ENCODE results near the gene PLIN5. TPM values are rescaled to one million over a fixed set of nuclear protein-coding genes. Genes with fewer than 3 reads are reported as not detected.

The PLIN5 gene
- polyA plus RNA-seq, 1 donor (not counting 4 experiments of a cell fraction or from before 2014, with no cell fraction given), result not detected

DNA sequence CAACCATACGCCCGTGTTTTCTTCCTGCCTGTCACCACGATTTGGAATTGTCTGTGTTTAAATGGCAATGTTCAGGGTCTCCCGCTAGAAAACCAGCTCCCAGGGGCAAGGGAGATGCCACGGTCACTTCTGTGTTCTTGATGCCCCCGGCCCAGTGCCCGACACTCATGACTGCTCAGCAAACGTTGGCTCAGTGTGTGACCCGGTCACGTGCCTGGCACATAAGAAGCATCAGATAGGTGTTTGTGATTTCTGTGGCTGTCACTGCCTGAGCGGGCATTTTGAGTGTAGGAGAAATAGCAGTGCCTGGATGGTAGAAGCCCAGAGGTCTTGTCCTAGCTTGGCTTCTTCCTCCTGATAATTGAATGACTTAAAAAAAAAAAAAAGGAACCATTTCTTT, 47.5 kb downstream of the PLIN5 start:
- peaks cover 14 to 18% of the 10 kb centered on the region in 2 experiments for H3K36me3 ChIP-seq (ENCODE audit: control insufficient read depth in 2 of 2, extremely low read depth in 1 of 2, insufficient read depth in 2 of 2, low read length in 2 of 2)
- TF ChIP-seq CTCF (optimal IDR thresholded peaks at IDR 0.05 in 1 of 3, IDR thresholded peaks at IDR 0.05 in 1 of 3, conservative IDR thresholded peaks at IDR 0.05 in 1 of 3; ENCODE audit: extremely low read depth in 1 of 3, insufficient read depth in 2 of 3, low read length in 3 of 3) (no peak), EZH2 (IDR thresholded peaks at IDR 0.05; ENCODE audit: low read length) (no peak)
- no peak overlapping the region for H3K27ac ChIP-seq (ENCODE audit: control insufficient read depth, insufficient read depth, low read length)
- no peak overlapping the region for H3K4me2 ChIP-seq (ENCODE audit: control insufficient read depth, extremely low read depth, insufficient read depth, low read depth, low read length)
- no peak overlapping the region for H3K9ac ChIP-seq (ENCODE audit: control insufficient read depth, extremely low read depth, insufficient read depth, low read length)
- H3K79me2 ChIP-seq (ENCODE audit: control insufficient read depth, insufficient read depth, low read length), result no peaks in the 10 kb centered on the region
- no peak overlapping the region for H3K4me3 ChIP-seq (ENCODE audit: control insufficient read depth in 2 of 3, extremely low read depth in 1 of 3, insufficient read depth in 2 of 3, low read depth in 1 of 3, low read length in 3 of 3)
- H3K4me1 ChIP-seq (ENCODE audit: control insufficient read depth, extremely low read depth, insufficient read depth, low read length), result no peaks in the 10 kb centered on the region
- no peak overlapping the region for H2AFZ ChIP-seq (ENCODE audit: control insufficient read depth, low read length)
- DNase-seq (ENCODE audit: low read depth, low spot score) (no peak), FAIRE-seq (no peak)
- dilution Hi-C loops (cut with MboI; ENCODE audit: extremely low pct_ligation_motif_present, low sequenced_read_pairs), result no loop called here
- H3K27me3 ChIP-seq (ENCODE audit: control insufficient read depth, extremely low read depth, insufficient read depth, low read length), result no peaks in the 10 kb centered on the region
- H3K9me3 ChIP-seq (ENCODE audit: control insufficient read depth, low read depth, low read length), result no peaks in the 10 kb centered on the region
- H4K20me1 ChIP-seq (ENCODE audit: control insufficient read depth, extremely low read depth, insufficient read depth, low read length), result no peaks in the 10 kb centered on the region
- H3K9me1 ChIP-seq (ENCODE audit: control insufficient read depth, extremely low read depth, insufficient read depth, low read length), result no peaks in the 10 kb centered on the region

DNA sequence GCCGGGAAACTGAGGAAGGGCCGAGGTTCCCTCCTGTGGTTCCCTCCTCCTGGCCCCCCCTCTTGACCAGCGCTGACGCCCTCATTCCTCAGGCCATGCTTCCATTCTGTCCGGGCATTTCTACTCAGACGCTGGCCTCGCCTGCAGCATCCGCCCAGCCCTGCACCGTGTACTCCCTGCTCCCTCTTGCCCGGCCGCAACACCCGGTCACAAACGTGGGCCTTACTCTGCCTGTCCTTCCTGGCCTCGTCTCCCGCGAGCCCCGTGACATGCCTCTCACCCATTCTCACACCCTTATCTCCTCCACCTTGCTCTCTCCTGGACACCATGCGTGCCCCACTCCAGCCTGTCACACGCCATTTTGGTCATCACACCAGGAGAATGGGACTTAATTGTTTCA, 51.6 kb downstream of the PLIN5 start:
- Histone ChIP-seq H3K9ac (ENCODE audit: control insufficient read depth, extremely low read depth, insufficient read depth, low read length) (no peak overlapping the region), H3K9me3 (ENCODE audit: control insufficient read depth, low read depth, low read length) (no peaks in the 10 kb centered on the region), H3K36me3 (ENCODE audit: control insufficient read depth in 2 of 2, extremely low read depth in 1 of 2, insufficient read depth in 2 of 2, low read length in 2 of 2) (peaks cover 9 to 10% of the 10 kb centered on the region in 2 experiments), H3K4me2 (ENCODE audit: control insufficient read depth, extremely low read depth, insufficient read depth, low read depth, low read length) (no peak overlapping the region), H3K27ac (ENCODE audit: control insufficient read depth, insufficient read depth, low read length) (no peak overlapping the region), H2AFZ (ENCODE audit: control insufficient read depth, low read length) (no peak overlapping the region), H3K4me1 (ENCODE audit: control insufficient read depth, extremely low read depth, insufficient read depth, low read length) (no peaks in the 10 kb centered on the region), H3K4me3 (ENCODE audit: control insufficient read depth in 2 of 3, extremely low read depth in 1 of 3, insufficient read depth in 2 of 3, low read depth in 1 of 3, low read length in 3 of 3) (no peak overlapping the region), H3K27me3 (ENCODE audit: control insufficient read depth, extremely low read depth, insufficient read depth, low read length) (no peaks in the 10 kb centered on the region), H3K9me1 (ENCODE audit: control insufficient read depth, extremely low read depth, insufficient read depth, low read length) (no peaks in the 10 kb centered on the region), H4K20me1 (ENCODE audit: control insufficient read depth, extremely low read depth, insufficient read depth, low read length) (no peaks in the 10 kb centered on the region), H3K79me2 (ENCODE audit: control insufficient read depth, insufficient read depth, low read length) (no peaks in the 10 kb centered on the region)
- dilution Hi-C loops (cut with MboI; ENCODE audit: extremely low pct_ligation_motif_present, low sequenced_read_pairs), result no loop called here
- TF ChIP-seq EZH2 (IDR thresholded peaks at IDR 0.05; ENCODE audit: low read length) (no peak), CTCF (optimal IDR thresholded peaks at IDR 0.05 in 1 of 3, IDR thresholded peaks at IDR 0.05 in 1 of 3, conservative IDR thresholded peaks at IDR 0.05 in 1 of 3; ENCODE audit: extremely low read depth in 1 of 3, insufficient read depth in 2 of 3, low read length in 3 of 3) (no peak)
- FAIRE-seq (no peak), DNase-seq (ENCODE audit: low read depth, low spot score) (no peak)

All from keratinocyte (primary cell).